Neural progenitor cell (in vitro differentiated cells): Measurements from ENCODE around the gene IFIT1B. TPM values are rescaled to one million over a fixed set of nuclear protein-coding genes. Genes with fewer than 3 reads are reported as not detected.

Experiments used
- DNase-seq: peaks from one replicate; pipeline ENCODE4 v3.0.0-alpha.2; 2016; ENCODE audit warnings: low spot score
- H2AFZ ChIP-seq: fragments of 200-600 bp; sonication (generic); replicated peaks from 2 replicates; pipeline ENCODE4 v1.6.1; 2016; ENCODE audit warnings: antibody characterized with exemption
- H3F3A ChIP-seq: fragments of 200-600 bp; sonication (generic); 2 replicates; pipeline ENCODE4 v1.6.1; 2016; ENCODE audit warnings: antibody characterized with exemption, low read depth
- H3K27ac ChIP-seq: fragments of 200-600 bp; sonication (generic); 2 replicates; pipeline ENCODE4 v1.5.1; 2016; ENCODE audit warnings: mild to moderate bottlenecking
- H3K27me3 ChIP-seq: fragments of 200-600 bp; sonication (generic); 2 replicates; pipeline ENCODE4 v1.6.1; 2016; ENCODE audit warnings: mild to moderate bottlenecking, moderate library complexity
- H3K36me3 ChIP-seq: fragments of 200-600 bp; sonication (generic); 2 replicates; pipeline ENCODE4 v1.5.1; 2016
- H3K4me1 ChIP-seq: fragments of 200-600 bp; sonication (generic); 2 replicates; pipeline ENCODE4 v1.6.1; 2016; ENCODE audit warnings: mixed run types
- H3K4me2 ChIP-seq: fragments of 200-600 bp; sonication (generic); 2 replicates; pipeline ENCODE4 v1.6.1; 2016
- H3K4me3 ChIP-seq: fragments of 200-600 bp; sonication (generic); 2 replicates; pipeline ENCODE4 v1.5.1; 2016
- H3K79me2 ChIP-seq: fragments of 200-600 bp; sonication (generic); 2 replicates; pipeline ENCODE4 v1.6.1; 2016; ENCODE audit warnings: low read depth
- H3K9ac ChIP-seq: fragments of 200-600 bp; sonication (generic); 2 replicates; pipeline ENCODE4 v1.6.1; 2016
- H3K9me3 ChIP-seq: fragments of 200-600 bp; sonication (generic); 2 replicates; pipeline ENCODE4 v1.5.1; 2016; ENCODE audit warnings: low read depth
- H4K20me1 ChIP-seq: fragments of 200-600 bp; sonication (generic); 2 replicates; pipeline ENCODE4 v1.6.1; 2016; ENCODE audit warnings: low read depth
- H3K27ac Mint-ChIP-seq: 3 replicates; pipeline ENCODE4 v1.8.0; 2021; ENCODE audit warnings: mixed read lengths
- H3K27me3 Mint-ChIP-seq: 2 replicates; pipeline ENCODE4 v1.8.0; 2022; ENCODE audit warnings: low read depth, mild to moderate bottlenecking, inconsistent platforms, moderate library complexity, mixed read lengths; ENCODE audit not compliant: insufficient read depth
- H3K36me3 Mint-ChIP-seq: 3 replicates; pipeline ENCODE4 v1.8.0; 2021; ENCODE audit warnings: mixed read lengths
- H3K4me1 Mint-ChIP-seq: 3 replicates; pipeline ENCODE4 v1.8.0; 2021; ENCODE audit warnings: mixed read lengths
- H3K4me3 Mint-ChIP-seq: 3 replicates; pipeline ENCODE4 v1.8.0; 2021; ENCODE audit warnings: mild to moderate bottlenecking, moderate library complexity, mixed read lengths
- H3K9me3 Mint-ChIP-seq: 3 replicates; pipeline ENCODE4 v1.8.0; 2020; ENCODE audit warnings: mixed read lengths
- EZH2 ChIP-seq: fragments of 200-600 bp; sonication (generic); IDR thresholded peaks from 2 replicates; pipeline ENCODE4 v1.6.1; 2017; ENCODE audit warnings: antibody characterized with exemption, mild to moderate bottlenecking, moderate library complexity
- EZH2phosphoT487 ChIP-seq: fragments of 200-600 bp; sonication (generic); IDR thresholded peaks from 2 replicates; pipeline ENCODE4 v1.6.1; 2017; ENCODE audit warnings: antibody characterized with exemption
- total RNA-seq: library from RNA; depleted of rRNA; stranded (reverse); fragments of >200 nt; gene quantifications from 2 replicates; pipeline ENCODE4 v1.2.3, GENCODE V29; 2015; ENCODE audit warnings: low replicate concordance
- TF ChIP-seq, protein P1 (sequence below): fragments of 200-600 bp; sonication (generic); IDR thresholded peaks from 2 replicates; pipeline ENCODE4 v1.5.1; 2017; ENCODE audit warnings: antibody characterized with exemption, mild to moderate bottlenecking

IFIT1B gene
- total RNA-seq, 1 donor from 2014 or later = not detected

DNA sequence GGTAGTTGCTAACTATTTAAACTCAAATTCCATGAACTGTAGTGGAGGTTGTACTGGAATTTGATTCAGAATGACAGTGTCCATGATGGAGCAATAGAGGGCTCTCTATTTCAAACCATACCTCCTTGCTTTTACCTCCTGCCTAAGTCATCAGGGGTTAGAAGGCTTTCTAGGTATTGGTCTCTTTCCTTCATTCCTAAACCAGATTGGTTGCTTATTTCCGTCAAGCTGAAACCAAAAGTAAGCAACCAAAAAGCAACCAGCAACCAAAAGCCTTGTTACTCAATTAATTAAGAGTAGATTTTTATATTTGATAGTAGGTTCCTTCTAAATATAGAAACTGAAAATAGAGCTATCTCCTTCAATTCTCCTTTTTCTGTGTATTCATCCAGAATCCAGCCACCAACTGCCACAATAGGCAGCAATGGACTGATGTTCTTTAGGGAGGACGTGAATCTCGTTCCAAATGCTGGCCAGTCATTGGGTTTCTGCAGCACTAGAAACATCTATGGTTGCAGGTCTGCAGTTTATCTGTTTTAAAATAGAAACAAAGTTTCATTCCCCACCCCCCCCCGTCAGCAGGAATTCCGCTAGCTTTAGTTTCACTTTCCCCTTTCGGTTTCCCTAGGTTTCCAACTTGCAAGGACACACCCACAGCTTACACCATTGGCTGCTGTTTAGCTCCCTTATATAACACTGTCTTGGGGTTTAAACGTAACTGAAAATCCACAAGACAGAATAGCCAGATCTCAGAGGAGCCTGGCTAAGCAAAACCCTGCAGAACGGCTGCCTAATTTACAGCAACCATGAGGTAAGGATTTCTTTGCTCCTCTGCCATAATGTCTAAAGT is 14.3 kb downstream of the IFIT1B start, which contains the start of gene IFIT1:
TSS of gene IFIT1 (plus strand) at position 717 of the 850 bp plus-strand sequence. CDS start at position 807, 90 bp downstream.
- Histone ChIP-seq H3K79me2 (no peaks in the 10 kb centered on the region), H3K4me3 (peak within 1 kb of the TSS; percentile 45), H4K20me1 (no peaks in the 10 kb centered on the region), H3K27me3 (no peaks in the 10 kb centered on the region), H3K27ac (no peak within 1 kb of the TSS), H2AFZ (peak within 1 kb of the TSS; percentile 97), H3K4me2 (peak within 1 kb of the TSS; percentile 78), H3K9me3 (no peaks in the 10 kb centered on the region), H3K4me1 (peaks cover 10% of the 10 kb centered on the region), H3K9ac (no peak within 1 kb of the TSS), H3K36me3 (no peaks in the 10 kb centered on the region), H3F3A (no peaks in the 10 kb centered on the region)
- peaks cover 2% of the 10 kb centered on the region for H3K9me3 Mint-ChIP-seq
- no peaks in the 10 kb centered on the region for H3K36me3 Mint-ChIP-seq
- peak within 1 kb of the TSS; percentile 51 for H3K27ac Mint-ChIP-seq
- H3K27me3 Mint-ChIP-seq = no peaks in the 10 kb centered on the region
- TF ChIP-seq EZH2 = no peak
- TF ChIP-seq, protein P1, sequence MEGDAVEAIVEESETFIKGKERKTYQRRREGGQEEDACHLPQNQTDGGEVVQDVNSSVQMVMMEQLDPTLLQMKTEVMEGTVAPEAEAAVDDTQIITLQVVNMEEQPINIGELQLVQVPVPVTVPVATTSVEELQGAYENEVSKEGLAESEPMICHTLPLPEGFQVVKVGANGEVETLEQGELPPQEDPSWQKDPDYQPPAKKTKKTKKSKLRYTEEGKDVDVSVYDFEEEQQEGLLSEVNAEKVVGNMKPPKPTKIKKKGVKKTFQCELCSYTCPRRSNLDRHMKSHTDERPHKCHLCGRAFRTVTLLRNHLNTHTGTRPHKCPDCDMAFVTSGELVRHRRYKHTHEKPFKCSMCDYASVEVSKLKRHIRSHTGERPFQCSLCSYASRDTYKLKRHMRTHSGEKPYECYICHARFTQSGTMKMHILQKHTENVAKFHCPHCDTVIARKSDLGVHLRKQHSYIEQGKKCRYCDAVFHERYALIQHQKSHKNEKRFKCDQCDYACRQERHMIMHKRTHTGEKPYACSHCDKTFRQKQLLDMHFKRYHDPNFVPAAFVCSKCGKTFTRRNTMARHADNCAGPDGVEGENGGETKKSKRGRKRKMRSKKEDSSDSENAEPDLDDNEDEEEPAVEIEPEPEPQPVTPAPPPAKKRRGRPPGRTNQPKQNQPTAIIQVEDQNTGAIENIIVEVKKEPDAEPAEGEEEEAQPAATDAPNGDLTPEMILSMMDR = no peak
- TF ChIP-seq EZH2phosphoT487 = no peak
- H3K4me3 Mint-ChIP-seq = peak within 1 kb of the TSS; percentile 83
- H3K4me1 Mint-ChIP-seq = peaks cover 12% of the 10 kb centered on the region
- DNase-seq = peak; percentile 60

DNA sequence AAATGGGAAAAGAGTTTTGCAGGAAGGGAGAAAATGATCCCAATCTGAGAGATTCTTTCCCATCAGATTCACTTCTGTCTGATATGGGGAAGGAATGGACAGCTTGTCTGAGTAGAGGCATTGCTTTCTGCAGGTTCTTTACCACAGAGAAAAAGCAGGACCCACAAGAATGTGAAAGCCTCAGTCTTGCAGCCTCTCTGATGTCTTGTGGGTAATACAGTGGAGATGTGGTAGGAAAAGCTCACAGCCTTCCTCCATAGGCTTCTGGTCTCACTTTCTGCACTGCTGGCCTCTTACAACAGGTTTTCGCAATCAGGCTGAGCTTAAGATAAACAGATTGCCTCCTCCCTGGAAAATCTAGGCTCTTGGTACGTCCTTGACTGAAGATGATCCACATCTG is 15.1 kb downstream of the IFIT1B start:
- no peak overlapping the region for H3K9ac ChIP-seq
- H3K4me3 Mint-ChIP-seq = peak overlapping the region; percentile 83

DNA sequence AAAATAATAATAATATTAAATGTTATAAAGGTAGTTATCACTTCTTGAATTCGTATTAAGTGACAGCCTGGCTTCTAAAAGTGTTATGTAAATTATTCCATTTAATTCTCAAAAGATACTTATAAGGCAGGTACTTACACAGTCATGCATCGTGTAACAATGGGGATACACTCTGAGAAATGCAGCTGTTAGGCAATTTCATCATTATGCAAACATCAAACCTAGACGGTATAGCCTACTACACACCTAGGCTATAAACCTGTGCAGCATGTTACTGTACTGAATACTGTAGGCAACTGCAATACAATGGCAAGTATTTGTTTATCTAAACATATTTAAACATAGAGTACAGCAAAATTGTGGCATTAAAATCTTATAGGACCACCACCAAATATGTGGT is 16.0 kb downstream of the IFIT1B start:
- Histone ChIP-seq H3K27ac (no peak overlapping the region), H3K9ac (no peak overlapping the region)

More for the DNA sequence above, 15.1 kb downstream of the IFIT1B start:
- H3K27ac Mint-ChIP-seq = no peak overlapping the region
- H3K4me1 Mint-ChIP-seq = peaks cover 12% of the 10 kb centered on the region
- Histone ChIP-seq H3K27me3 (no peaks in the 10 kb centered on the region), H3K79me2 (no peaks in the 10 kb centered on the region), H3K4me1 (peaks cover 10% of the 10 kb centered on the region), H3F3A (no peaks in the 10 kb centered on the region), H3K4me2 (peak overlapping the region; percentile 78), H3K9me3 (peaks cover 7% of the 10 kb centered on the region), H2AFZ (peak overlapping the region; percentile 97), H4K20me1 (no peaks in the 10 kb centered on the region), H3K27ac (no peak overlapping the region), H3K4me3 (peak overlapping the region; percentile 45), H3K36me3 (no peaks in the 10 kb centered on the region)
- H3K36me3 Mint-ChIP-seq = no peaks in the 10 kb centered on the region
- H3K27me3 Mint-ChIP-seq = peaks cover 2% of the 10 kb centered on the region
- no peak for TF ChIP-seq EZH2
- no peak for TF ChIP-seq EZH2phosphoT487
- TF ChIP-seq, protein P1 = no peak
- no peak for DNase-seq
- H3K9me3 Mint-ChIP-seq = peaks cover 4% of the 10 kb centered on the region

More for the DNA sequence above, 16.0 kb downstream of the IFIT1B start:
- H3K4me3 Mint-ChIP-seq = no peak overlapping the region
- DNase-seq = no peak
- H3K36me3 Mint-ChIP-seq = no peaks in the 10 kb centered on the region
- peaks cover 12% of the 10 kb centered on the region for H3K4me1 Mint-ChIP-seq
- H3K9me3 Mint-ChIP-seq = peaks cover 11% of the 10 kb centered on the region
- Histone ChIP-seq H2AFZ (no peak overlapping the region), H4K20me1 (no peaks in the 10 kb centered on the region), H3K4me2 (no peak overlapping the region), H3K4me3 (no peak overlapping the region), H3K4me1 (peaks cover 10% of the 10 kb centered on the region), H3K36me3 (no peaks in the 10 kb centered on the region), H3F3A (no peaks in the 10 kb centered on the region), H3K27me3 (no peaks in the 10 kb centered on the region), H3K79me2 (no peaks in the 10 kb centered on the region), H3K9me3 (peaks cover 8% of the 10 kb centered on the region)
- TF ChIP-seq, protein P1 = no peak
- TF ChIP-seq EZH2phosphoT487 = no peak
- TF ChIP-seq EZH2 = no peak
- H3K27ac Mint-ChIP-seq = no peak overlapping the region
- peaks cover 2% of the 10 kb centered on the region for H3K27me3 Mint-ChIP-seq
